ENCODE measurements around the gene MPV17L. TPM values are rescaled to one million over a fixed set of nuclear protein-coding genes. Genes with fewer than 3 reads are reported as not detected.
"Not testable (repeated sequence)": the region's sequence is repeated elsewhere in the genome, so short reads cannot be mapped to it uniquely, and the experiment has no call there.

Gene MPV17L
- total RNA-seq, 1 donor from 2014 or later = 4.4 TPM

DNA sequence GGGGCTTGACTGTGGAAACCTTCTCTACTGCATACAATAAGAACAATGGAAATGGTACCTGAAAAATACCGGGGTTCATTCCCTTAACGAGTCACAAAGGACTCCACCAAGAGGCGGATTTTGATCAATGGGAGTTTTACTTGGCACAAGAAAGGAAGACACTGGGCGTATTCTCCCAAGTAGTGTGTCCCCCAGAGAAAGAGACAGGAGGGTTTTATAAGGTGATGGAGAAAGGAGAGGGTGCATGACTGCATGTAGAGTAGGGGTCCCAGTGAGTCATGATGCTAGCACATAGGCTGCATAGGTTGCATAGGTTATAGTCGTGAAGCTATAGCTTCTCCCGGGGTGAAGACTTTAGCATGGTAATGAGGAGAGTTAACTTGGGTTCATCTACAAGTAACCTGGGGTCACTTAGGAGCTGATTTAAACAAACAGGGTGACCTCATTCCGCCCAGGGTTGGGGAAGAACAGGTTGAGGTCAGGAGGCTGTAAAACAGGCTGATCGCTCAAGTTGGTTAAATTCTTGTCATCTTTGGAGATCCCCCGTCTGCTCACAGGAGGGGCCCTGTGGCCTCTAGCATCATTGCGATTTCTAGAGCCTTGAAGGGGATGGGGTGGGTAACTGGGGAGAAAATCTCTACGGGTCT, 1.5 kb downstream of the MPV17L start:
- H3K27ac ChIP-seq = no peak overlapping the region

DNA sequence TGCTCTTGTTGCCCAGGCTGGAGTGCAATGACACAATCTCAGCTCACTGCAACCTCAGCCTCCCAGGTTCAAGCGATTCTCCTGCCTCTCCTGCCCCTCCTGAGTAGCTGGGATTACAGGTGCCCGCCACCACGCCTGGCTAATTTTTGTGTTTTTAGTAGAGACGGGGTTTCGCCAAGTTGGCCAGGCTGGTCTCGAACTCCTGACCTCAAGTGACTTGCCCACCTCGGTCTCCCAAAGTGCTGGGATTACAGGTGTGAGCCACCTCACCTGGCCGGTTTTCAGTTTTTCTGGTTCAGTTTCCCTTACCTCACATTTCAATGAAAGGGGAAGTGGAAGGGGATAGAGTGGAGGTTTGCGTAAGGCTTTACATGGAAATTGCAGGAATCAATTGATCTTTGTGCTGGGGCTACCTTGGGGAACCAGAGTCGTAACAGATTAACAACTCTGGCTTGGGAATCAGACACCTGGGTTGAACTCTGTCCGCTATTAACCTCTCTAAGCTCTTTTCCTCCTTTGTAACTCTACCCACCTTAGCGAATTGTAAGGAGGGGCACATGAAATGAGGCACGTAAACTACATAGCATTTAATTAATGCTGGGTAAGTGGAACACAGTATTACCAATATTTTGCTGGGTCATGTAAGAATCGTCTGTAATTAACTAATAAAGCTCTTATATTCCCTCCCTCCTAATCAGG, 3.2 kb downstream of the MPV17L start:
- DNase-seq (ENCODE audit: extremely low spot score in 2 of 2) = no peak
- Histone ChIP-seq H3K4me3 (no peak overlapping the region), H3K27ac (no peak overlapping the region), H3K27me3 (no peaks in the 10 kb centered on the region), H3K36me3 (no peaks in the 10 kb centered on the region), H3K4me1 (no peaks in the 10 kb centered on the region), H3K9me3 (no peaks in the 10 kb centered on the region)
- TF ChIP-seq CTCF (IDR thresholded peaks at IDR 0.05) (no peak), POLR2AphosphoS5 (IDR thresholded peaks at IDR 0.05; ENCODE audit: insufficient read depth in 1 of 2, low read depth in 1 of 2) (no peak), POLR2A (IDR thresholded peaks at IDR 0.05) (no peak)
- intact Hi-C loops (cut with DNase I) = no loop called here

More for the DNA sequence above, 1.5 kb downstream of the MPV17L start:
- Histone ChIP-seq H3K27me3 (no peaks in the 10 kb centered on the region), H3K36me3 (no peaks in the 10 kb centered on the region), H3K4me3 (no peak overlapping the region), H3K9me3 (no peaks in the 10 kb centered on the region), H3K4me1 (no peaks in the 10 kb centered on the region)
- TF ChIP-seq POLR2AphosphoS5 (IDR thresholded peaks at IDR 0.05; ENCODE audit: insufficient read depth in 1 of 2, low read depth in 1 of 2) = no peak
- TF ChIP-seq CTCF (IDR thresholded peaks at IDR 0.05) = no peak
- no peak for TF ChIP-seq POLR2A (IDR thresholded peaks at IDR 0.05)
- no peak for DNase-seq (ENCODE audit: extremely low spot score in 2 of 2)
- intact Hi-C loops (cut with DNase I) = no loop called here

DNA sequence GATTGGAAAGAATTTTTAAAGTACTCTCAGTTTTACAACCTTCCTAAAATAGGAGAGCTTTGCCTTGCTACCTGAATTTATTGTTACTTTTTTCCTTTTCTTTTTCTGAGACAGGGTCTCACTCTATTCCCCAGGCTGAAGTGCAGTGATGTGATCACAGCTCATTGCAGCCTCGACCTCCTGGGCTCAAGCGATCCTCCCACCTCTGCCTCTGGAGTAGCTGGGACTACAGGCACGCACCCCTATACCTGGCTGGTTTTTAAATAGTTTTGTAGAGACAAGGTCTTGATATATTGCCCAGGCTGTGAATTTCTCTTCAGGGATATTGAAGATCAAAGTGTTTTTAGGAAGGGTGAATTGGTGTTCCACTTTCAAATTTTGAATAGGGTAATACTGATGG, 3.8 kb downstream of the MPV17L start:
- intact Hi-C loops (cut with DNase I) = no loop called here
- H3K27me3 ChIP-seq = no peaks in the 10 kb centered on the region
- no peaks in the 10 kb centered on the region for H3K4me1 ChIP-seq
- no peak overlapping the region for H3K4me3 ChIP-seq
- no peak for DNase-seq (ENCODE audit: extremely low spot score in 2 of 2)
- no peaks in the 10 kb centered on the region for H3K9me3 ChIP-seq
- no peaks in the 10 kb centered on the region for H3K36me3 ChIP-seq
- TF ChIP-seq CTCF (IDR thresholded peaks at IDR 0.05) (no peak), POLR2A (IDR thresholded peaks at IDR 0.05) (no peak), POLR2AphosphoS5 (IDR thresholded peaks at IDR 0.05; ENCODE audit: insufficient read depth in 1 of 2, low read depth in 1 of 2) (no peak)
- no peak overlapping the region for H3K27ac ChIP-seq

DNA sequence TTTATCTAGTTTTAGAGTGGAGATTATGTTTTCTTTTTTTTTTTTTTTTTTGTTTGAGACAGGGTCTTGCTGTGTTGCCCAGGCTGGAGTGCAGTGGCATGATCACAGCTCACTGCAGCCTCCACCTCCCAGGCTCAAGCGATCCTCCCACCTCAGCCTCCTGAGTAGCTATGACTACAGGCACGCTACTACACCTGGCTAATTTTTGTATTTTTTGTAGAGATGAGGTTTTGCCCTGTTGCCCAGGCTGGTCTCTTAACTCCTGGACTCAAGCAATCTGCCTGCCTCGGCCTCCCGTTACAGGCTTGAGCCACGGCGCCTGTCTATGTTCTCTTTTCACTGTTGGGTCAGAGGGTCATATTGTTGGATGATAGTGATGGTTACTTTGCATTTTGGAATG, 4.8 kb downstream of the MPV17L start:
- H3K4me3 ChIP-seq; H3K9me3 ChIP-seq; H3K27me3 ChIP-seq; H3K4me1 ChIP-seq; intact Hi-C loops (cut with DNase I); DNase-seq (ENCODE audit: extremely low spot score in 2 of 2); H3K36me3 ChIP-seq; H3K27ac ChIP-seq: not testable (repeated sequence)

DNA sequence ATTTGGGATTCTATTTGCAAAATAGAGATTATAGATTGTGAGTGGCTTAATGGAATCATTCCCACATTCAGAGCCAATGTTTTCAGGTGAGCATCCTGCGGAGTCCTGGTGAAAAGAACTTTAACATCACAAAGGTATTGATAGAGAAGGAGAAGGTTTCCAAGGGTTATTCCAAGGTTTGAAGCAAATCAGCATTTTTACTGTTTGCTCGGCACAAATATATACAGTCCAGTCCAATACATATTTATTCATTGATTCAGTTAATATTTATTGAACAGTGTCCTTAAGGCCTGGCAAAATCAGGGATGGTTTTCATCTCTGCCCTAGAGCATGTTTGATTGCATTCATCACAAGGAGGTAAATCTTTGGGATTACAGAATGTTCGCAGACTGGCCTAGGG, 6.4 kb downstream of the MPV17L start:
- H3K4me1 ChIP-seq = no peaks in the 10 kb centered on the region
- intact Hi-C loops (cut with DNase I) = no loop called here
- H3K4me3 ChIP-seq = no peak overlapping the region
- H3K27me3 ChIP-seq = no peaks in the 10 kb centered on the region
- H3K9me3 ChIP-seq = no peaks in the 10 kb centered on the region
- no peak for DNase-seq (ENCODE audit: extremely low spot score in 2 of 2)
- no peak overlapping the region for H3K27ac ChIP-seq
- no peaks in the 10 kb centered on the region for H3K36me3 ChIP-seq
- TF ChIP-seq POLR2A (IDR thresholded peaks at IDR 0.05) (no peak), POLR2AphosphoS5 (IDR thresholded peaks at IDR 0.05; ENCODE audit: insufficient read depth in 1 of 2, low read depth in 1 of 2) (no peak), CTCF (IDR thresholded peaks at IDR 0.05) (no peak)

All from vagina (tissue), 2 donors.